ENCODE results near the gene RPTN. TPM values are rescaled to one million over a fixed set of nuclear protein-coding genes. Genes with fewer than 3 reads are reported as not detected.

RPTN gene, protein sequence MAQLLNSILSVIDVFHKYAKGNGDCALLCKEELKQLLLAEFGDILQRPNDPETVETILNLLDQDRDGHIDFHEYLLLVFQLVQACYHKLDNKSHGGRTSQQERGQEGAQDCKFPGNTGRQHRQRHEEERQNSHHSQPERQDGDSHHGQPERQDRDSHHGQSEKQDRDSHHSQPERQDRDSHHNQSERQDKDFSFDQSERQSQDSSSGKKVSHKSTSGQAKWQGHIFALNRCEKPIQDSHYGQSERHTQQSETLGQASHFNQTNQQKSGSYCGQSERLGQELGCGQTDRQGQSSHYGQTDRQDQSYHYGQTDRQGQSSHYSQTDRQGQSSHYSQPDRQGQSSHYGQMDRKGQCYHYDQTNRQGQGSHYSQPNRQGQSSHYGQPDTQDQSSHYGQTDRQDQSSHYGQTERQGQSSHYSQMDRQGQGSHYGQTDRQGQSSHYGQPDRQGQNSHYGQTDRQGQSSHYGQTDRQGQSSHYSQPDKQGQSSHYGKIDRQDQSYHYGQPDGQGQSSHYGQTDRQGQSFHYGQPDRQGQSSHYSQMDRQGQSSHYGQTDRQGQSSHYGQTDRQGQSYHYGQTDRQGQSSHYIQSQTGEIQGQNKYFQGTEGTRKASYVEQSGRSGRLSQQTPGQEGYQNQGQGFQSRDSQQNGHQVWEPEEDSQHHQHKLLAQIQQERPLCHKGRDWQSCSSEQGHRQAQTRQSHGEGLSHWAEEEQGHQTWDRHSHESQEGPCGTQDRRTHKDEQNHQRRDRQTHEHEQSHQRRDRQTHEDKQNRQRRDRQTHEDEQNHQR
- total RNA-seq, result not detected
- not detected for polyA plus RNA-seq (ENCODE audit: insufficient read length in 6 of 6)
- long read RNA-seq, donor 1, result 0 reads
- long read RNA-seq, donor 2, result 0 reads
- long read RNA-seq, donor 3, result 0 reads
- long read RNA-seq, donor 4, result 0 reads
- long read RNA-seq, donor 5, result 0 reads
- long read RNA-seq, donor 6, result 0 reads
- long read RNA-seq, donor 7, result 0 reads
- long read RNA-seq, donor 8, result 0 reads
- long read RNA-seq, donor 9, result 0 reads
- long read RNA-seq, donor 10, result 0 reads
- long read RNA-seq, donor 11, result 0 reads
- long read RNA-seq, donor 12, result 0 reads

DNA sequence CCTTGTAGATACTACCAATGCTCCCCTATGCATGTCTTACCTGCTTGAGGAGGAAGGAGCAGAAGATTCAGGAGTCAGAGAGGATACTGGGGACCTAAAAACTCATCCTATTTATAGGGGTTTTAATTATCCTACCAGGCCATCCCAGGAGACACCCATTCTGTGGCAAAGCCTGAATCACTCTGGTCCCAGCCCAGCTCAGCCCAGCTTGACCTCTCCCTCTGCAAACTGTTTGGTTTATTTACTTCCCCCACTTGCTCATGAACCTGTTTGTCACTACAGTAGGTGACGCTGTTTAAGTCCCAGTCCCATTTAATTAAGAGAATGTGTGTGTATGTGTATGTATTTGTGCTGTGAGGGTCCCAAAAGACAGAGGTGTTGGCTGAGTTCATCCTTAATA, at the start of gene RPTN:
Gene RPTN, minus strand, starts transcription at position 85 of the 400 bp plus-strand sequence. CDS start 1,339 bp downstream, outside the sequence.
- TF ChIP-seq, protein P1, sequence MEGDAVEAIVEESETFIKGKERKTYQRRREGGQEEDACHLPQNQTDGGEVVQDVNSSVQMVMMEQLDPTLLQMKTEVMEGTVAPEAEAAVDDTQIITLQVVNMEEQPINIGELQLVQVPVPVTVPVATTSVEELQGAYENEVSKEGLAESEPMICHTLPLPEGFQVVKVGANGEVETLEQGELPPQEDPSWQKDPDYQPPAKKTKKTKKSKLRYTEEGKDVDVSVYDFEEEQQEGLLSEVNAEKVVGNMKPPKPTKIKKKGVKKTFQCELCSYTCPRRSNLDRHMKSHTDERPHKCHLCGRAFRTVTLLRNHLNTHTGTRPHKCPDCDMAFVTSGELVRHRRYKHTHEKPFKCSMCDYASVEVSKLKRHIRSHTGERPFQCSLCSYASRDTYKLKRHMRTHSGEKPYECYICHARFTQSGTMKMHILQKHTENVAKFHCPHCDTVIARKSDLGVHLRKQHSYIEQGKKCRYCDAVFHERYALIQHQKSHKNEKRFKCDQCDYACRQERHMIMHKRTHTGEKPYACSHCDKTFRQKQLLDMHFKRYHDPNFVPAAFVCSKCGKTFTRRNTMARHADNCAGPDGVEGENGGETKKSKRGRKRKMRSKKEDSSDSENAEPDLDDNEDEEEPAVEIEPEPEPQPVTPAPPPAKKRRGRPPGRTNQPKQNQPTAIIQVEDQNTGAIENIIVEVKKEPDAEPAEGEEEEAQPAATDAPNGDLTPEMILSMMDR (IDR thresholded peaks at IDR 0.05), result no peak
- no peaks in the 10 kb centered on the region for H3K9me3 ChIP-seq
- no peak for DNase-seq
- no peak for ATAC-seq
- no peak within 1 kb of the TSS for H3K4me3 ChIP-seq
- no peaks in the 10 kb centered on the region for H3K36me3 ChIP-seq
- intact Hi-C loops (cut with DNase I), result no loop called here
- H3K27me3 ChIP-seq, result no peaks in the 10 kb centered on the region
- no peaks in the 10 kb centered on the region for H3K4me1 ChIP-seq
- H3K27ac ChIP-seq, result no peak within 1 kb of the TSS

DNA sequence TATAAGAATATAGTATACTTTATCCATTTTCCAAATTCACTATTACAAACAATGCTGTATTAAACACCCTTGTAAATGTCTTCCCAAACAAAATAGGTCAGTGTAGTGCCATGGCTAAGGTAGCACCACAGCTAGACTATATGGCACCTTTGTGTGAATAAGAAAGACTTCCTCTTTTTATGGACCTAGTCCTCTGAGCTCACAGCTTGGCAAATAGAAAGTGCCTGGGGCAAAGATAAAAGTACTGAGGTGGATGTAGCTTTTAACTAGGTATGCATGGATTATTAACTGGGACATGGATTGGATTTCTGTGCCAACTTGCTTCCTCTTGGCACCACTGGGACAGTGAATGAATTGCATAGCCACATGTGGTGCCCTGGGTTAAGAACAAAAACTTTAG, 40.0 kb upstream of the RPTN start:
- Histone ChIP-seq H3K4me1 (no peaks in the 10 kb centered on the region), H3K27me3 (no peaks in the 10 kb centered on the region), H3K27ac (no peak overlapping the region), H3K4me3 (no peak overlapping the region), H3K9me3 (no peaks in the 10 kb centered on the region), H3K36me3 (no peaks in the 10 kb centered on the region)
- no peak for DNase-seq
- TF ChIP-seq, protein P1 (IDR thresholded peaks at IDR 0.05), result no peak
- intact Hi-C loops (cut with DNase I), result loop anchor here in 1 of 2 donors (10.0 kb wide), 1 partner anchor 256 kb away; no protein-coding TSS in a partner anchor
- ATAC-seq, result no peak

DNA sequence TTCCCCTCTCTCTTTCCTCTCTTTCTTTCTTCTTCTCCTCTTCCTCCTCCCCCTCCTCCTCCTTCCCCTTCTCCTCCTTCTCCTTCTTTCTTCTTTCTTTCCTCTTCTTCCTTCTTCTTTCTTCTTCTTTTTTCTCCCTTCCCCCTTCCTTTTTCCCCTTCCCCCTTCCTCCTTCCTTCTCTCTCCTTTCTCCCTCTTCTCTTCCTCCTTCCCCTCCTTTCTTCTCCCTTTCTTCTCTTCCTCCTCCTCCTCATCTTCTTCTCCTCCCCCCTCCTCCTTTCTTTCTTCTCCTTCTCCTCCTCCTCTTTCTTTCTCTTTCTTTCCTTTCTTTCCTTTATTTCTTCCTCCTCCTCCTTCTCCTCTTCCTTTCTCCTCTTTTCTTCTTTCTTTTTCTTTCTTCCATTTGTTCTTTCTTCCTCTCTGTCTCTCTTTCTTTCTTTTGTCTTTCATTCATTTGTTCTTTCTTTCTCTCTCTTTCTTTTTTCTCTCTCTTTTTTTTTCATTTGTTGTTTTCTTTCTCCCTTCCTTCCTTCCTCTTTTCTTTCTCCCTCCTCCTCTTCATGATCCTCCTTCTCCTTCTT, 38.4 kb upstream of the RPTN start:
- intact Hi-C loops (cut with DNase I), result loop anchor here in 1 of 2 donors (10.0 kb wide), 1 partner anchor 257 kb away; no protein-coding TSS in a partner anchor
- no peak overlapping the region for H3K27ac ChIP-seq
- no peaks in the 10 kb centered on the region for H3K4me1 ChIP-seq
- no peaks in the 10 kb centered on the region for H3K27me3 ChIP-seq
- no peaks in the 10 kb centered on the region for H3K9me3 ChIP-seq
- no peak for ATAC-seq
- TF ChIP-seq, protein P1 (IDR thresholded peaks at IDR 0.05), result no peak
- H3K36me3 ChIP-seq, result no peaks in the 10 kb centered on the region
- no peak overlapping the region for H3K4me3 ChIP-seq
- no peak for DNase-seq

DNA sequence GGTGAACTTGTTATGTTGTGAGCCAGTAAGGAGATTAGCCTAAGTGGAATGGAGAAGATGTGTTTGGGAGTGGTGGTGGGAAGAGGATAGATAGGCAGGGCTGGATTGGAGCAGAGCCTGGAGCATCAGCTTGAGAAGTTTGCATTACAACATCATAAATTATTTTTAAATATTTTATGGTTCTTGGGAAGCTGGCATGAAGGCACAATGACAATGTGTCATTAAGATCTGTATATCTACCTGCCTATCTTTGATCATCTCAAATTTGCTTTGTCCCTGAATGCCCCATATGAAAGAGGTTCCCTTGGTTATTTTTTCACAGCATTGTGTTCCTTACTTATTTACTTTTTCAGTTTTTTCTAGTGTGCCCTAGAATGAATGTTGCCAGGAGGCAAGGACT, 32.7 kb upstream of the RPTN start:
- ATAC-seq, result no peak
- no peaks in the 10 kb centered on the region for H3K9me3 ChIP-seq
- no peak overlapping the region for H3K27ac ChIP-seq
- H3K36me3 ChIP-seq, result no peaks in the 10 kb centered on the region
- DNase-seq, result no peak
- intact Hi-C loops (cut with DNase I), result loop anchor here in 1 of 2 donors (10.0 kb wide), 1 partner anchor 263 kb away; no protein-coding TSS in a partner anchor
- no peak overlapping the region for H3K4me3 ChIP-seq
- H3K4me1 ChIP-seq, result peaks cover 0 to 12% of the 10 kb centered on the region in 2 donors
- H3K27me3 ChIP-seq, result peaks cover 0 to 13% of the 10 kb centered on the region in 2 donors
- TF ChIP-seq, protein P1 (IDR thresholded peaks at IDR 0.05), result no peak
